Measurements from ENCODE around the gene SNX30.

SNX30 gene

DNA sequence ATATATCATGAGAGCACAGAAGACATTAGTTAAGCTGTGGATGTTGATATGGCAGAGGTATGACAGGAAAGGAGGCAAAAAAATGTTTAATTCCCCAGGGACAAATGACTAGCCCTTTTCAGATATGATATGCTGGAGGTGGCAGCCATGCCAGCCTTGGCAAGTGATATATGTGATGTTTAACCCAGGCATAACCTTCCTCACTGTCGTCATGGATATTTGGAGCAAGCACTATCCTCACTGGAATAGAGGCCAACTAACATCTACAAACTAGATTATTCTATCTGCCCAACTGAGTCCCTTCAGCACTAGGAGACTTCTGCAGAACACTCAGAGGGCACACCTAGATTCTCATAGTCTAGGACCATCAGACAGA, 167.4 kb downstream of the SNX30 start:
- no peaks in the 10 kb centered on the region for H3K4me1 Mint-ChIP-seq
- H3K9me3 Mint-ChIP-seq, result no peaks in the 10 kb centered on the region
- peaks cover 37% of the 10 kb centered on the region for H3K27me3 Mint-ChIP-seq
- no peaks in the 10 kb centered on the region for H3K36me3 Mint-ChIP-seq (ENCODE audit: insufficient read depth)
- DNase-seq (ENCODE audit: low spot score in 2 of 2) (no peak), ATAC-seq (replicated peaks; ENCODE audit: extremely low read depth, poor library complexity, severe bottlenecking) (no peak)
- no peak overlapping the region for H3K4me3 Mint-ChIP-seq
- no peak overlapping the region for H3K27ac Mint-ChIP-seq (ENCODE audit: low read depth)

DNA sequence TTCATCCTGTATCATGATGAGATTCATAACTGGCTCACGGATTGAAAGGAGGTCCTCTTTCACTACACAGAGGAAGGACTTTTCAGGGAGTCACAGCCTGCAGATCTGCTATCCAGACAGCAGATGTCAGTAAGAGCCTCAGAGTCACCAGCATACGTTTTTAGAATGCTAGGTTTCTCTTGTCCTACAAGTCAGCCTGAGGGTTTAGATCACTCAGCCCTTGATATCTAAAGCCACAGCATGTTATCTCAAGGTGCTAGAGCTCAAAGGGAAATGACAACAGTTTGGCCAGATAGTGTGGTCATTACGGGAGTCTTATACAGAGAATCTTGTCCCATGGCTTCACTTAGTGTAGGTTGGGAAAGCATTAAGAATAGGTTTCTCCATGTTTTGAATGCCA, 171.0 kb downstream of the SNX30 start:
- Mint-ChIP-seq H3K27me3 (peaks cover 51% of the 10 kb centered on the region), H3K27ac (ENCODE audit: low read depth) (no peak overlapping the region), H3K4me3 (no peak overlapping the region), H3K9me3 (no peaks in the 10 kb centered on the region), H3K4me1 (no peaks in the 10 kb centered on the region), H3K36me3 (ENCODE audit: insufficient read depth) (no peaks in the 10 kb centered on the region)
- DNase-seq (ENCODE audit: low spot score in 2 of 2) (no peak), ATAC-seq (replicated peaks; ENCODE audit: extremely low read depth, poor library complexity, severe bottlenecking) (no peak)

Data from central memory CD8-positive, alpha-beta T cell (primary cell).